ENCODE measurements around the gene FOXJ2. TPM values are rescaled to one million over a fixed set of nuclear protein-coding genes. Genes with fewer than 3 reads are reported as not detected.
A peak's percentile ranks its signal among the peaks of the same experiment; 100 is the strongest.
"Not testable (repeated sequence)": the region's sequence is repeated elsewhere in the genome, so short reads cannot be mapped to it uniquely, and the experiment has no call there.

The FOXJ2 gene
- total and polyA plus RNA-seq, 9 donors = 10.5 to 32.1 (median 28.3) TPM

- Histone ChIP-seq H3K27me3 (no peaks in the 10 kb centered on the region), H3K4me1 (ENCODE audit: insufficient read depth) (peaks cover 9% of the 10 kb centered on the region), H3K4me3 (peak overlapping the region; percentile 96), H3K36me3 (no peaks in the 10 kb centered on the region), H3K9me3 (no peaks in the 10 kb centered on the region), H3K27ac (peak overlapping the region in 1 of 2 donors; percentile 92)
- WGBS, 3 donors = 0 to 5% (median 3%) methylated on average over 4 of the region's 4 CpGs
- no peak for DNase-seq
- TF ChIP-seq EP300 (IDR thresholded peaks at IDR 0.05) = no peak
- intact Hi-C loops (cut with DNase I) = no loop called here
These were observed 50.2 kb downstream of the FOXJ2 start for GRCh38 chr12:8082808-8083100.

- H3K27me3 ChIP-seq; H3K4me1 ChIP-seq (ENCODE audit: insufficient read depth); H3K36me3 ChIP-seq; H3K27ac ChIP-seq; DNase-seq; intact Hi-C loops (cut with DNase I); H3K4me3 ChIP-seq; H3K9me3 ChIP-seq: not testable (repeated sequence)
- WGBS, 3 donors = 32 to 40% (median 39%) methylated on average over 3 of the region's 3 CpGs
These were observed 51.8 kb downstream of the FOXJ2 start for GRCh38 chr12:8084351-8084750.

- DNase-seq = no peak
- 85 to 92% (median 91%) methylated on average over 2 of the region's 2 CpGs for WGBS, 3 donors
- Histone ChIP-seq H3K9me3 (no peaks in the 10 kb centered on the region), H3K4me1 (ENCODE audit: insufficient read depth) (peaks cover 9% of the 10 kb centered on the region), H3K4me3 (no peak overlapping the region), H3K36me3 (no peaks in the 10 kb centered on the region), H3K27me3 (no peaks in the 10 kb centered on the region), H3K27ac (no peak overlapping the region)
- intact Hi-C loops (cut with DNase I) = no loop called here
- no peak for TF ChIP-seq CTCF (IDR thresholded peaks at IDR 0.05)
- no peak for TF ChIP-seq POLR2A (IDR thresholded peaks at IDR 0.05)
- no peak for TF ChIP-seq EP300 (IDR thresholded peaks at IDR 0.05)
These were observed 55.1 kb downstream of the FOXJ2 start for GRCh38 chr12:8087666-8088065.

- DNase-seq = no peak
- WGBS, 3 donors = 76 to 84% (median 83%) methylated on average over 3 of the region's 3 CpGs
- H3K27me3 ChIP-seq = no peaks in the 10 kb centered on the region
- H3K4me3 ChIP-seq = no peak overlapping the region
- intact Hi-C loops (cut with DNase I) = no loop called here
- no peaks in the 10 kb centered on the region for H3K9me3 ChIP-seq
- no peak for TF ChIP-seq EP300 (IDR thresholded peaks at IDR 0.05)
- no peak for TF ChIP-seq CTCF (IDR thresholded peaks at IDR 0.05)
- no peak for TF ChIP-seq POLR2A (IDR thresholded peaks at IDR 0.05)
- no peak overlapping the region for H3K27ac ChIP-seq
- H3K36me3 ChIP-seq = no peaks in the 10 kb centered on the region
- H3K4me1 ChIP-seq (ENCODE audit: insufficient read depth) = peaks cover 6% of the 10 kb centered on the region
These were observed 56.1 kb downstream of the FOXJ2 start for GRCh38 chr12:8088574-8088973.

GRCh38 chr12:8089277-8089676 is 56.8 kb downstream of the FOXJ2 start:
- H3K27me3 ChIP-seq; H3K4me1 ChIP-seq (ENCODE audit: insufficient read depth); DNase-seq; H3K27ac ChIP-seq; intact Hi-C loops (cut with DNase I); H3K4me3 ChIP-seq; H3K9me3 ChIP-seq; H3K36me3 ChIP-seq: not testable (repeated sequence)
- 89 to 93% (median 92%) methylated on average over 11 of the region's 11 CpGs for WGBS, 3 donors

GRCh38 chr12:8089716-8090115 is 57.2 kb downstream of the FOXJ2 start:
- no peaks in the 10 kb centered on the region for H3K36me3 ChIP-seq
- DNase-seq = no peak
- peaks cover 2% of the 10 kb centered on the region for H3K4me1 ChIP-seq (ENCODE audit: insufficient read depth)
- no peaks in the 10 kb centered on the region for H3K27me3 ChIP-seq
- no peaks in the 10 kb centered on the region for H3K9me3 ChIP-seq
- TF ChIP-seq POLR2A (IDR thresholded peaks at IDR 0.05) = no peak
- no peak for TF ChIP-seq EP300 (IDR thresholded peaks at IDR 0.05)
- no peak for TF ChIP-seq CTCF (IDR thresholded peaks at IDR 0.05)
- no peak overlapping the region for H3K27ac ChIP-seq
- WGBS, 3 donors = 91 to 92% (median 92%) methylated on average over 5 of the region's 5 CpGs
- intact Hi-C loops (cut with DNase I) = no loop called here
- no peak overlapping the region for H3K4me3 ChIP-seq
